HepG2 (cell line): ENCODE measurements around the gene GALNT9.

Source experiments
- EZH2 ChIP-seq: conservative IDR thresholded peaks from 2 replicates; pipeline ENCODE4 v1.6.1; 2012; ENCODE audit warnings: mild to moderate bottlenecking, low read depth, low read length, moderate library complexity
- POLR2A ChIP-seq, 2 experiments: IDR thresholded peaks; 2 replicates each; pipeline ENCODE4 v1.6.1; 2011; ENCODE audit warnings: low read depth in 2 of 2, low read length in 2 of 2, mild to moderate bottlenecking in 1 of 2, moderate library complexity in 1 of 2; ENCODE audit not compliant: insufficient read depth in 1 of 2
- SP1 ChIP-seq, 2 experiments: fragments of 450-650 bp in 1 of 2; sonication (generic) in 1 of 2; formaldehyde crosslinking in 1 of 2; IDR thresholded peaks; 2 replicates each; pipeline versions ENCODE4 v1.4.0 to v1.6.1; 2016 to 2020; ENCODE audit warnings: missing genetic modification reagents in 1 of 2
- ZNF138 ChIP-seq: sonication (generic); formaldehyde crosslinking; IDR thresholded peaks from 2 replicates; pipeline ENCODE4 v1.5.0; 2020; ENCODE audit warnings: mild to moderate bottlenecking, low read depth, missing genetic modification reagents
- ZNF24 ChIP-seq: fragments of 450-650 bp; IDR thresholded peaks from 2 replicates; pipeline ENCODE4 v1.6.1; 2017; ENCODE audit warnings: antibody characterized with exemption, mild to moderate bottlenecking
- ZNF274 ChIP-seq: sonication (generic); formaldehyde crosslinking; IDR thresholded peaks from 2 replicates; pipeline ENCODE4 v1.5.1; 2020; ENCODE audit warnings: mild to moderate bottlenecking, missing genetic modification reagents
- ZNF441 ChIP-seq: sonication (generic); formaldehyde crosslinking; IDR thresholded peaks from 2 replicates; pipeline ENCODE4 v1.7.0; 2021; ENCODE audit warnings: missing genetic modification reagents, borderline replicate concordance
- ZNF564 ChIP-seq: sonication (generic); formaldehyde crosslinking; IDR thresholded peaks from 2 replicates; pipeline ENCODE4 v1.8.1; 2023; ENCODE audit warnings: mild to moderate bottlenecking, missing genetic modification reagents
- TF ChIP-seq, protein P1 (sequence below): sonication (generic); formaldehyde crosslinking; IDR thresholded peaks from 2 replicates; pipeline ENCODE4 v1.5.0; 2020; ENCODE audit warnings: mild to moderate bottlenecking, missing genetic modification reagents, moderate library complexity
- TF ChIP-seq, protein P2 (sequence below): sonication (generic); formaldehyde crosslinking; IDR thresholded peaks from 2 replicates; pipeline ENCODE4 v1.4.0; 2020; ENCODE audit warnings: missing genetic modification reagents
- TF ChIP-seq, protein P3 (sequence below): sonication (generic); formaldehyde crosslinking; IDR thresholded peaks from 2 replicates; pipeline ENCODE4 v1.4.0; 2020; ENCODE audit warnings: missing genetic modification reagents, mild to moderate bottlenecking, borderline replicate concordance

DNA sequence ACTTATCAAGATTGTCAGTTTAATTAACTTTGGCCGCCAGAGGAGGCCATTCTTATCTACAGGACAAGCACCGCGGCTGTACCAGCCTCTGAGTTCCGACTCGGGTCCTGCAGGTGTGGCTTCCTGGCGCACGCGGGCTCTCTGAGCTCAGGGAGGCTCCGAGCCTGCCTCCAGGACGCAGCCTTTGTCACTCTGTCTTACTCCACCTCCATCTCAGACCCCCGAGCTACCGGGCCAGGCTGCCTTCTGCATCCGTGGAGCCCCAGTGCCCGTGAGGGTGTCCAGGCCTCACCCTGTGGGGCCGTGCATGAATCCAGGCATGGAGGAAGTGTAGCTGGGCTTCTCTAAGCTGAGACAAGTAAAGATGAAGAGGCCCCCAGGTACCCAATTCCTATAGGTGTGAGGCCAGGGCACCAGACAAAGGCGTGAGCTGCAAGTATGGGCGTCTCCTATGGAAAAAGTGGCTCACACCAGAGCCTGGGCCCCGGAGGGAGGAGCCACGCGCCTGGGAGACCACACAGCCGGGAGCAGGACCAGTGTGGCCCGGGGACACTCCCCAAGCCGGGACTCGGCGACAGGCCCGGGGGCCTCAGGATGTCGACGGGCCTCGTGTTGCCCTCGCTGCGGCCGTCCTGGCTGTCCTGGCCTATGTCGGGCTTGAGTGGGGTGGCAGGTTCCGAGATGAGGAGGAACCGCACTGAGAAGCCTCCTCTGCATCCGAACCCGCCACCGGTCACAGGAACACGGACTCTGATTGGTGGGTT is 142.3 kb downstream of the GALNT9 start:
- TF ChIP-seq, protein P1, sequence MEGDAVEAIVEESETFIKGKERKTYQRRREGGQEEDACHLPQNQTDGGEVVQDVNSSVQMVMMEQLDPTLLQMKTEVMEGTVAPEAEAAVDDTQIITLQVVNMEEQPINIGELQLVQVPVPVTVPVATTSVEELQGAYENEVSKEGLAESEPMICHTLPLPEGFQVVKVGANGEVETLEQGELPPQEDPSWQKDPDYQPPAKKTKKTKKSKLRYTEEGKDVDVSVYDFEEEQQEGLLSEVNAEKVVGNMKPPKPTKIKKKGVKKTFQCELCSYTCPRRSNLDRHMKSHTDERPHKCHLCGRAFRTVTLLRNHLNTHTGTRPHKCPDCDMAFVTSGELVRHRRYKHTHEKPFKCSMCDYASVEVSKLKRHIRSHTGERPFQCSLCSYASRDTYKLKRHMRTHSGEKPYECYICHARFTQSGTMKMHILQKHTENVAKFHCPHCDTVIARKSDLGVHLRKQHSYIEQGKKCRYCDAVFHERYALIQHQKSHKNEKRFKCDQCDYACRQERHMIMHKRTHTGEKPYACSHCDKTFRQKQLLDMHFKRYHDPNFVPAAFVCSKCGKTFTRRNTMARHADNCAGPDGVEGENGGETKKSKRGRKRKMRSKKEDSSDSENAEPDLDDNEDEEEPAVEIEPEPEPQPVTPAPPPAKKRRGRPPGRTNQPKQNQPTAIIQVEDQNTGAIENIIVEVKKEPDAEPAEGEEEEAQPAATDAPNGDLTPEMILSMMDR = no peak
- TF ChIP-seq SP1 (IDR thresholded peaks at IDR 0.05) (no peak), SP1 (CRISPR knock-in tag; IDR thresholded peaks at IDR 0.05) (no peak), ZNF441 (CRISPR knock-in tag) (no peak), ZNF274 (CRISPR knock-in tag) (no peak), ZNF138 (CRISPR knock-in tag) (no peak), ZNF564 (CRISPR knock-in tag) (no peak), POLR2A (IDR thresholded peaks at IDR 0.05; ENCODE audit: insufficient read depth in 1 of 2, low read depth in 2 of 2, low read length in 2 of 2) (no peak), EZH2 (0 out of 2 replicates have a peak, but pooled peaks have one; percentile 75), ZNF24 (no peak)
- TF ChIP-seq, protein P2, sequence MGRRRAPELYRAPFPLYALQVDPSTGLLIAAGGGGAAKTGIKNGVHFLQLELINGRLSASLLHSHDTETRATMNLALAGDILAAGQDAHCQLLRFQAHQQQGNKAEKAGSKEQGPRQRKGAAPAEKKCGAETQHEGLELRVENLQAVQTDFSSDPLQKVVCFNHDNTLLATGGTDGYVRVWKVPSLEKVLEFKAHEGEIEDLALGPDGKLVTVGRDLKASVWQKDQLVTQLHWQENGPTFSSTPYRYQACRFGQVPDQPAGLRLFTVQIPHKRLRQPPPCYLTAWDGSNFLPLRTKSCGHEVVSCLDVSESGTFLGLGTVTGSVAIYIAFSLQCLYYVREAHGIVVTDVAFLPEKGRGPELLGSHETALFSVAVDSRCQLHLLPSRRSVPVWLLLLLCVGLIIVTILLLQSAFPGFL (CRISPR knock-in tag) = no peak
- TF ChIP-seq, protein P3, sequence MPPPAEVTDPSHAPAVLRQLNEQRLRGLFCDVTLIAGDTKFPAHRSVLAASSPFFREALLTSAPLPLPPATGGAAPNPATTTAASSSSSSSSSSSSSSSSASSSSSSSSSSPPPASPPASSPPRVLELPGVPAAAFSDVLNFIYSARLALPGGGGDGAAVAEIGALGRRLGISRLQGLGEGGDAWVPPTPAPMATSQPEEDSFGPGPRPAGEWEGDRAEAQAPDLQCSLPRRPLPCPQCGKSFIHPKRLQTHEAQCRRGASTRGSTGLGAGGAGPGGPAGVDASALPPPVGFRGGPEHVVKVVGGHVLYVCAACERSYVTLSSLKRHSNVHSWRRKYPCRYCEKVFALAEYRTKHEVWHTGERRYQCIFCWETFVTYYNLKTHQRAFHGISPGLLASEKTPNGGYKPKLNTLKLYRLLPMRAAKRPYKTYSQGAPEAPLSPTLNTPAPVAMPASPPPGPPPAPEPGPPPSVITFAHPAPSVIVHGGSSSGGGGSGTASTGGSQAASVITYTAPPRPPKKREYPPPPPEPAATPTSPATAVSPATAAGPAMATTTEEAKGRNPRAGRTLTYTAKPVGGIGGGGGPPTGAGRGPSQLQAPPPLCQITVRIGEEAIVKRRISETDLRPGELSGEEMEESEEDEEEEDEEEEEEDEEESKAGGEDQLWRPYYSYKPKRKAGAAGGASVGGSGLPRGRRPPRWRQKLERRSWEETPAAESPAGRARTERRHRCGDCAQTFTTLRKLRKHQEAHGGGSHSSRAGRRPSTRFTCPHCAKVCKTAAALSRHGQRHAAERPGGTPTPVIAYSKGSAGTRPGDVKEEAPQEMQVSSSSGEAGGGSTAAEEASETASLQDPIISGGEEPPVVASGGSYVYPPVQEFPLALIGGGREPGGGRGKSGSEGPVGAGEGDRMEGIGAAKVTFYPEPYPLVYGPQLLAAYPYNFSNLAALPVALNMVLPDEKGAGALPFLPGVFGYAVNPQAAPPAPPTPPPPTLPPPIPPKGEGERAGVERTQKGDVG (CRISPR knock-in tag) = no peak
